SIG-M5 treated with dmso at 0.1 percent for 504 hours (cell line): Measurements from ENCODE around the gene MRRF.

ENCODE experiments used
- DNase-seq: peaks from one replicate; lab custom pipeline; 2025; ENCODE audit not compliant: unreplicated experiment; lab: John Stamatoyannopoulos, UW

MRRF gene, protein sequence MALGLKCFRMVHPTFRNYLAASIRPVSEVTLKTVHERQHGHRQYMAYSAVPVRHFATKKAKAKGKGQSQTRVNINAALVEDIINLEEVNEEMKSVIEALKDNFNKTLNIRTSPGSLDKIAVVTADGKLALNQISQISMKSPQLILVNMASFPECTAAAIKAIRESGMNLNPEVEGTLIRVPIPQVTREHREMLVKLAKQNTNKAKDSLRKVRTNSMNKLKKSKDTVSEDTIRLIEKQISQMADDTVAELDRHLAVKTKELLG

DNA sequence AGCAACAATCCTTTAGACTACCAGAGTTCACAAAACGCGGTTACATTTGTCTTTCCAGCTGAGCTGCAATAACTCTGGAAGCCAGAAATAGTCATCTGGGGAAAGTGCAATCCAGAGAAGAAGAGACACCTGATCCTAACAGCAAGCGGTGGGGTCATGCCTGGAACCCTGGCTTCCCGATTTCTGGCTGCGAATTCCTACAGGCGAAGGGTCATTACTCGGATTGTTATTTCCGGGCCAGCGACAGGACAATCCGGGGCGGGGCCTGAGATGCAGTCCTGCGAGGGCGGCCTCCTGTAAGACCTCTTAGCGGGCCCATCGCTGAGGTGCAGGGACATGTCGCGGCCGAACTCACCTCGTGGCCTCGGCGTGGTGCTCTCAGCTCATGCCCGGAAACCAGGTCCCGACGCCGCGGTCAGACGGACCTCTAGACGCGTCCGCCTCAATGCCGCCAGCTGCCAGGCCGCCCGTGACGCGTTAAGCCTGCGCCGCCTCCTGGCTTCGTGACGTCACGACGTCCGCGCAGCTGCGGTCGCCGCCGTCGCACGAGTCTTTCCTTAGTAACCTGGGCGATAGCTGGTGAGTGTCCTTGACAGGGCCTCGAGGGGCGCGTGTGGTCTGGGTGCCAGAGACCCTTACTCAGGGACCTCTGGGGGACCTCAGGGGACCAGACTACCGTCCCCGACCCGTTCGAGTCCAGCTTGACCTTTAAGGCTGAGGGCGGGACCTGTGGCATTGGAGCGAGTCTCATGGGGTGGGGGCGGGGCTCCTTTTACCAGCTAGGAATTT is at the start of gene MRRF, which contains the start of gene RBM18:
TSS of gene MRRF (plus strand) at position 523 of the 789 bp plus-strand sequence. CDS start 6,010 bp downstream, outside the sequence.
TSS of gene RBM18 (minus strand) at position 481 of the 789 bp plus-strand sequence. CDS start 3,348 bp downstream, outside the sequence.
- DNase-seq: peak; percentile 71

DNA sequence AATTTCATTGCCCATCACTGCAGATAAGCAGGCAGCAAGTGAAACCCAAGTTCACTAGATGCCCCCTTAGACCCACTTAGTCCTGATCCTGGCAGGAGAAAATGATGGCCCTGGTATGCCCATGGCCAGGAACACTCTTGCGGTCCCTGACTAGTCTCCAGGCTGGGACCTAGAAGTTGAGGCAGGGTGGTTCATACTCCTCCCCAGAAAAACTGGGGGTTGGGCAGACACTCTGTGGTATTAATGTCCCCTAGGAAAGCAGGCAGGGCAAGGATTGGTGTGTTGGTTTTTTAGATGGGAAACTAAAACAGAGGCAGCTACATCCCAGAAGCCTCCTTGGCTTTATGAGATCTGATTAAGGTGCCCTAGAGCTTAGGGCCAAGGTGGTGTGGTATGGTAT is 49.0 kb upstream of the MRRF start:
- no peak for DNase-seq

DNA sequence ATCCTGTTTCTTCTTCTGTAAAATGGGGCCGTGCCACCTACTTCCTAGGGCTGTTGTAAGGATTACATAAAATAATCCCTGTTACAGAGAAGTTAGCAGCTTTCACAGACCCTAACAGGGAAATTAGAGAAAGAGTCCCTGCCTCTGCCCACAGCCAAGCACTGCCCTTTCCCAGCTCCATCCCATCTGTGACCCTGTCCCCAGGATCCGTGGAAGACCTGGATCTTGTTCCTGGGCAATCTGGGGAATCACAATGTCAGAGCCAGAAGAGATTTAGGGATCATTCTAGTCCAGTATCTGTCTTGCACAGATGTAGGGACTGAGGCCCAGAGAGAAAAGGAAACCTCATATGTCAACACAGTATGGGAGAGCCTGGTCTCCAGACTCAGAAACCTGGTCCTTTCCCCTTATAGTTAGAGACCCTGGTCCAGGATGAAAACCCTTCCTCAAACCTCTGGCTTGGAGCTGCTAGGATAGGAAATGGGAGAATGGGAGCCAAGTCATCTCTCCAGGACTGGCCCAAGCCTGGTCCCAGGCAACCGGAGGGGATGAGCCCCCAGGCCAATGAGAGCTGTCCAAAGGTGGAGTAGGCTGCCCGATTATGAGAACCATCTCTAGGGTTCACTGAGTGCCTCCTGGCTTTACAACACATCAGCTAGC is 48.4 kb upstream of the MRRF start:
- DNase-seq: no peak

DNA sequence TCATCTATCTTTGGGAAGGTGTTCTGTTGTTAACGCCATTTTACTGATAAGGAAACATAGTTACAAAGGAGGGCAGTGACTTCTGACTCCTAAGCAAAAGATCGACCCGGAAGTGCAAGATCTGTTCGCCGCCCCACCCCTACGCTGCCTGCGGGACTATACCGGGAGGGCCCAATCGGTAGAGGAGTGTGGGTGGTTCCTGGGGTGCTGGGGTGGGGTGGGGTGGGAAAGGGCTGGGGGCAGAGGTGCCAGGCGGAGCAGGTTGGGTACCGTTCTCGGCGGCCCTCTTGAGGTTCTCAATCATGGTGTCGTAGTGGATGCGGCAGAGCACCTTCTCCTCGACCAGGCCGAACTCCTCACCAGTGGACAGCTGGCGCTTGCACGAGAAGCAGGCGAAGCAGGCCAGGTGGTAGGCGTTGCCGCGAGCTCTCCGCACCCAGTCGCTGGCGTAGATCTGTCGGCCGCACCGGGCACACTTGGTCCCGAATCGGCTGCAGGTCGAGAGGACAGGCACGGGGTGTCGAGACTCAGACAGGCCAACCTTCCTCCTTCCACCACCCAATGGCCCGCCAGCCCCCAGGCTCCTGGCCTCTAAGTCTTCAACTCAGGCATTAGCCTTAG is 47.8 kb upstream of the MRRF start:
- DNase-seq: no peak

DNA sequence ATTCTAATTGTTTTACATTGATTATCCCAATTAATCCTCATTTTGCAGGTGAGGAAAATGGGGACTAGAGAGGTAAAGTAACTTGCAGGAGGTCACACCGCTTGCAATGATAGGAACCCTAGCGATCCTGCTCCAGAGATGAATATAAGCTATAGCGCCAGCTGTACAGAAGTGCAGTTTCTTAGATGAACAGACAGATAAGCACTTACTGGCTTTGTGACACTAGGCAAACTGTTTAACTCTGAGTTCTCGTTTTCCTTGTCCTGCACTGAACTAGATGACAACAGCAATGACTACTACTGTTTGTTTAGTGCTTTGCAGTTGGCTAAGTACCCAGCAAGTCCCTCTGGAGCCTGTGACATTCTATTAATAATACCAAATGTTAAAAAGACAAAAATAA is 47.0 kb upstream of the MRRF start:
- DNase-seq: peak; percentile 37

DNA sequence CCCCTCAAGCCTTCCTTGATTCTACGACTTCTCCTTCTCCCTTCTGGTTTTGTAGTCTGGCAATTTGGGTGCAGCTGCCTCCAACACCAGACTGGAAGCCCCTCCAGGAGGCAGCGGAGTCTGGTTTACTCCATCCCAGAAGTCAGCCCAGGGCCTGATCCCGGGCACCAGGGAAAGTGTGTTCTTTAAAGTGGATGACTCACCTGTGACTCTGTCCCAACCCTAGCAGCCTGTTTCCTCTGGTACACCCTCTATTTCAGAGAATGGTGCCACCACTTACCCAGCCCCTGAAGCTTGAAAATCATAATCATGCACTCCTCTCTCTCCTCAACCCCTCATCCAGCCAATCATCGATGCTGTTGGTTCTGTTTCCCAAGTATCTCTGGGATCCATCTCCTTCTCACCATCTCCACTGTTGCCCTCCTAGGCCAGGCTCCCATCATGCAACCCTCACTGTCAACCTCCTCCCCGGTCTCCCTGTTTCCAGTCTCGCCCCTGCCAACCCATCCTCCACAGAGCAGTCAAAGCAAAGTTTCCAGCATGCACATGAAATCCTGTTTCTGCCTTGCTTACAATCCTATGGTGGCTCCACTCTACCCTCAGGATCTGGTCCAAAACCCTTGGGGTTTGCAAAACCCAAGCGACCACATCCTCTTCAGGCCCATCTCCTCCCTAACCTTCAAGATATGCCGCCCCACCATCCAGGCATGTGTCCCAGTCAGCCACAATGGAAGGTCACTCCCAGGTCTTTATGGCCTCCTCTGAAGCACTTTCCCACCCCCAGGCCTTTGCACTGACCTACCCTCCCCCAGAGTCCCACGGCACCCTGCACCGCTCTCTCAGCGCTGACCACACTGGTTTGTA is 46.4 kb upstream of the MRRF start:
- DNase-seq: no peak

DNA sequence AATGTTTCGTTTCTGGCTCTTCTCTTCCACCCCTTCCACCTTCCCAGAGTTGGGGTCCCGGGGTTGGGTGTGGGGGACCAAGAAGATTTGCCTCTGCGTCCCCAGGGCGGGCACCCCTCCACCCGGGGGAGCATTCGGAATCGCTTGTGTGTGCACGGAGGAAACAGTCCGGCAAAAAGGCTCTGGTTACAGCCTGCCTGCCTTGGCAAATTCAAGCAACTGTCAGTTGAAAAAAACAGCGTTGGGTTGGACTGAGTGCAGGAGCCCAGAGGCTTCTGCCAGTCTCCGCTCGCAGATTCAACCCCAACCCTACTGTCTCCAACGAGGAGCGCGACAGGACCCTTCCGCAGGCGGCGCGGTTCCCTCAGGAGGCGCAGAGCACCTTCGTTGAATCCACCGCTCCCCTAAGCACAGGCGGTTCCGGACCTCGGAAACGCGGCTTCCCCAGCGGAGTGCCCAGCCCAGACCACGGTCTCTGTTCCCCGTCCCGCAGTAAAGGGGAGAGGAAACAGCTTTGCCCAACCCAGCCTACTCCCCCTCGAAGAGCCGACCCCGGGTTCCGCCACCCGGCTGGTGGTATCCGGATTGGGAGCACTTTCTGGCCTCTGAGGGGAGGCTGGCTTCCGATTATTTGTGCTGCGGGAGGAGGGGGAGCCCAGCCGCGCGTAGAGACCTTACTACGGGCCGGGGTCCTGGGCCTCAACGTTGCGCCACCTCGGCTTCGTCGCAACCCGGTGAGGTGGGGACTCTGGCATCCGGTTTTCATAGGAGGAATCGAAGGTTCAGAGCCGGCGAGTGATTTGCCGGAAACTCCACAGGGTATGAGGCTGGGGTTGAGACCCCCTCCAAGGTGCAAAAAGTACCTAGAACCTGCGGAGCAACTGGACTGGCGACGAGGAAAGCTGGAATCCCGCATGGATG is 45.5 kb upstream of the MRRF start:
- no peak for DNase-seq

DNA sequence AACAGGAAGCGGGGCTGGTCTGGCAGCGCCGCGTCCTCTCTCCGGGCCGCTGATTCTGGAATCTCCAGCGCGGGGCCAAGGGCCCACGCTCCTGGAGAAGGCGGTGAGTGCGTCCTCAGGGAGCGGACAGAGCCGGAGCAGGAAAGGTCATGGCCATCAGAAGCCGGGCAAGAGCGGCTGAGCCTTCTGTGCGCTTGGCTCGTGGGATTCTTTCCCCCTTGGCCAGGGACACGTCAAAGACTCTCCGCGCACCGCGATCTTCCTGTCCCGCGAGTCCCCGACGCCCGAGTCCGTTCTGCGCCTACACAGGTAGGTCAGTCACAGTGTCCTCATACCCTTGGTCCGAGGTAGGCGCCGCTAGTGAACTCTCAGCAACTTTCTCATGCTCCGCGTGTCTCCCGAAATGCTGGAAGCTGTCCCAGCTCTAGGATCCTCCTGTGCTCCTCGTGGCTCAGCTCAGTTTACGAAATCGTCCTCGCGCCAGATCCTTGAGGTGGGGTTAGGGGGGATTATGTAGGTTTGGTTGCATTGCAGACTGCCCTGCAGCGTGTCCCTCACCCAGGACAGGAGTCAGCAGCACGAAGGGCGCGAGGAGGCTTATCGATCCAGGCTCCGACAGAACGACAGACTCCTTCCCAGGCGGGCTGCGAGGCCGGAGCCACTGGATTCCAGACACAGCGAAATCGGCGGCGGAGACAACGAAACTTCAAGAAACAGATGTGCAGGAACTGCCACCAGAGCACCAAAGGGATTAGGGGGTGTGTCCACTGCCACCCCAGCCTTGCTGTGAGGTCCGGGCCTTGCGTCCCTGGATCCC is 44.6 kb upstream of the MRRF start:
- no peak for DNase-seq

DNA sequence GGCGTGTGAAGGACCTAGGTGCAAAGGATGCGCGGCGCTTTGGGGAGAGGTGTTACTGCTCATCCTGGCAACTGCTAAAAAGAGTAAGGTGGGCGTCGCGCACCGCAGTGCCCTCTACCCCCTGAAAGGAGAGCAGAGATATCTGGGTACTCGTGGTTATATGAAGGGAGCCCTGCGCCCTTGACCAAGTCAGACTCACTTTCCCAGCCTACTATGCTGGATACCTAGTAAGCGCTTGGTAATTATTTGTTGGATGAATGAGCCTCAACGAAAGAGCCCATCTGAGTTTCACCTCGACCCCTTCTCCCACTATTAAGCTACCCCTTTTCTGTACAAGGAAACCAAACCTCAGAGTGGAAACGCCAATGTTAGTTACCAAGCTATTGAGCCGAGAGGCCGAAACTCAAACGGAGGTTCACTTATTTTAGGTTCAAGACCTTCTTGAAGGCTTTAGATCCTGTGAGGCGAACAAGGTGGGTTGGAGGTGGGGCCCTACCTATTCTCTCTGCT is 44.0 kb upstream of the MRRF start:
- no peak for DNase-seq

DNA sequence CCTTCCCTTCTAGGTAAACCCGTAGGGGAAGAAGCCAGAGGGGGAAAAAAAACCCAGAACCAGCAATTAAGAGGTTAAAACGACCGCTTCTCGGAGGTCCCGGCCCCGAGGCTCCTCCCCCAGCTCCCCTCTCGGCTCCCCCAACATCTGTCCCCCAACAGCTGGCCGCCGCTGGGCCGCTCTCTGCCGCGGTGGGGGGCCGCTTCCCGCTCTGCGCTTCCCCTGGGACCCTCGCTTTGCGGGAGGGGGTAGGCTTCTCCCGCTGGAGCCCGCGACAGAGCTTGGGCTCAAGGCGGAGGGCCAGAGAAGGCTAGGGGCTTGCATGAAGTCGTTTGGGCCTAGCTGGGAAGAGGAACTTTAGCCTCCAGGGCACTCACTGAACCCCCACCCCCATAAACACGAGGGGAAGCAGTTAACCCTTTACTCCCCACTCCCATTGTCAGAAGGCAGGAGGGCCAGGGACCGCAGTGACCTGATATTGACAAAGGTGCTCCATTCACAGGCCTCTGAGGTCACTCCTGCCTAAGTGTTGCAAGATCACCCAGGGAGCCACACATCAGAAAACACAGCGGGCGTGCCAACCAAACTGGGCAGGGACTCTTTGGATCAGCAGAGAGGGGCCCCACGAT is 43.4 kb upstream of the MRRF start:
- no peak for DNase-seq

DNA sequence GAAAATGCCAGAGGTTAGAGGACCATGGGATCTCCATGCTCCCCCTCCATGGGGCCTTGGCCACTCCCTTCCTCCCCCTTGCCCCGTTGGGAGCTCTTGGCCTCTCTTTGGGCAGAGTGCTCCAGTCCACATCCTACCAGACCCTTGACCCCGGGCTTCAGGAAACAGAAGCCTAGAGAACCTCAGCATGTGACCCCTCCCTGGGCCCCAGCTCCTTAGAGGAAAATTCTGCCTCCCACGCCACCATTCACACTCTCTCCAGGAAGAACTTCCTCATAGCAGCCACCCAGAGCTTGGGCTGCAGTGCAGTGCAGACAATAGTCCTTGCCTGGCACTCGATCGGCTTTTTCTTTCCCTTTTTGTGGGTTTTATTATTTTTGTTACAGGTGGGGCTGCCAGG is 41.9 kb upstream of the MRRF start:
- DNase-seq: no peak

DNA sequence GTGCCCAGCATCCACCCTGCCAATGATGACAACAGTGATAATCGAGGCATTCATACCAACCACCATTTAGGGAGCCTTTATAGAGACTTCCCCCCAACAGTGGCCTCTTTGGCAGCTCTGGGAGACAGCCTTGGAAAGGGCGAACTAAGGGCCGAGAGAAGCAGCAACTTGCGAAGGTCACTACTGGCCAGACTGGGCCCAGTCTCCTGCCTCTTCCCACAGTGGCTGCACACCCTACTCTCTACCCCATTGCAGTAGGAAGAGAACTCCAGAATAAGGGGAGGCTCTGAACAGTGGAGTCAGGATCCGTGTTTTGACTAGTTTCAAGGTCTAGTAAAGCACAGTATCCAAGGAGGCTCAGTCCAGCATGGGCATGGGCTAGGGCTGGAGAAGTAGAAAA is 41.2 kb upstream of the MRRF start:
- no peak for DNase-seq

DNA sequence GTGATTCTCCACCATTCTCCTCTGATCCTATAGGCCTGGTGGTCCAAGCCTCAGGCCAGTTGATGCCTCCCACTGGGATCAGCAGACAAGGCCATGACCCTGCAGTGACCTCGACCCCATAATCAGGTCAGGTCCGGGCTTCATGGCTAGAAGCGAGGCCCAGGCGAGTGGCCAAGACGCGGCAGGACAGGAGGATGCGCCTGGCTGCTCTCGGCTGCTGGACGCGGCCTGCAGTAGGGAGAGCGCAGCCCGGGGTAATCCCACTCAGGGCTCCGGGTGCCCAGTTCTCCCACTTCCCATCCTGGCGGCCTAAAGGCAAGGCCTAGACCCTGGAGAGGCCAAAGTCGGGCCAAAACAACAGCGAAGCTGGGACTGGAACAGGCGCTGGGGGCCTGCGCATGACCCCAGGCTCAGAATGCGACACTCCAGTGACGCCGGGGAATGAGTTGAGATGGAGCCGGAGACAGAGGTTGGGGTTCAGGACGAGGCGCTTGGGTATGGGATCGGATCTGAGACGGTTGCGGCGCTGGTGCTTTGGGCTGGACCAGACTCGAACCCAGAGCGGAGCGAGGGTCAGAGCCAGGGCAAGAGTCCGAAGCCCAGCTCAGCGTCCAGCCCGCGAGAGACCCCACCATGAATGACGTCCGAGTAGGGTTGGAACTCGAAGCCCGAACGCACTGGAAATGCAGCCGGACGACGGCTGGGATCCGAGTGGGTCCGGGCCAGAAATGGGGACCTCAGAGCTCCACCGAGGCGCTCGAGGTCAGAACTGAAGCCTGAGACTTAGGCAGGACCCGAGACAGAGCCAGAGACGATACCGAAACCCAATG is 39.2 kb upstream of the MRRF start:
- DNase-seq: no peak

DNA sequence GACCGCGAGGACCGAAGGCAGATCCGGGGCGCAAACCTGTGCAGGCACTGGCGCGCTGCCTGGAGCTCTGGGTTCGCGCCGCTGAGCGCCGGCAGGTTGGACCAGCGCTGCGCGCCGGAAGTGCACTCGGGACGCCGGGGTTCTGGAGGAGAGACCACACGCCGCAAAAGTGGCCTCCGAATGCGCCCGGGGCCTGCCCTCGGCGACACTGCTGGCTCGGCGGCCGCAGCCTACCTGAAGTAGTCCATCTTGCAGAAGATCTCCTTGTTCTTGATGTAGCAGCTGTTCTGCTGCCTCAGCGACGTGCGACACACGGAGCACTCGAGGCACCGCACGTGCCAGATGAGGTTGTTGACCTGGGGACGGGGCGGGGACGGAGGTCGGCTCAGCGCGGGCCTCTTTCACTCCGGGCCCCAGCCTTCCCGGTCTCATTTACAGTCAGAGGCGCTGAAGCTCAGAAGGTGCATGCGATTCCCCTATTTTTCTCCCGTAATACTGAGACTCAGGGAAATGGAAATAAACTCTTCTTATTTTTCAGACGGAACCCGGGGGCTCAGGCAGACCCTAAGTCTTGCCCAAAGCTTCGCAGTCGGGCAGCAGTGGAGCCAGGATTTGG is 38.4 kb upstream of the MRRF start:
- no peak for DNase-seq

DNA sequence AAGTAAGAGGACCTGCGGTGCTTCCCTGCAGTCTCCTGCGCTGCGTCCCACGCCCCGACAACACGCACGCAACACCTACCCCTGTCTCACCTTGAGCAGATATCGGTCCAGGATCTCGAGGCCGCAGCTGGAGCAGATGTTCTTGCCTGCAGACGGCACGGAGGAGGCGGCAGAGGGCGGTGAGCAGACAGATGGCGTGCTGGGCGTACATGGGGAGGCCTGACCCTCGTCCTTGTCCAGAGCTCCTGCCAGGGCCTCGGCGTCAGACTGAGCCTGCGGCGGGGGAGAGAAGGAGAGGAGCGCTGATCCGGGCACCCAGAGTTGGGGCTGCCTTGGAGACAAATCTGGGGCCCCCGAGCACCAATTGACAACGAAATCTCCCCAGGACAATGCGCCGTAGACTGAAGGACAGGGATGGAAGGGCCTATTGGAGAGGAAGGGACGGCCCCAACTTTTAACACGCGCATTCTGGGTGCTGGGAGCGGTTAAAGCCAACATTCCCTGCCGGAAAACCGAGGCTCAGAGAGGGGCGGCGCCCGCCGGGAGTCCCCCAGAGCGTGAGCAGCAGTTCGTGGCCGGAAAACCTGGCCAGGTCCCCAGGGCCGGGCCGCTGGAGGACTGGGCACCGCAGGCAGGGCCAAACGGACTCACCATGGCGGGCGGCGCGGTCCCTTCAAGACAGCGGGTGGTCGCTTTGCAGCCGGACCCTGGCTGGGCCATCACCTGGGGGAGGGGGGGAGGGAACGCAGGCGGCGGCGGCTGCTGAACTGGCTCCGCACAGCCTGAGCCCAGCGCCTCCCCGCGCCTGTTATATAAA is 37.7 kb upstream of the MRRF start:
- DNase-seq: no peak

DNA sequence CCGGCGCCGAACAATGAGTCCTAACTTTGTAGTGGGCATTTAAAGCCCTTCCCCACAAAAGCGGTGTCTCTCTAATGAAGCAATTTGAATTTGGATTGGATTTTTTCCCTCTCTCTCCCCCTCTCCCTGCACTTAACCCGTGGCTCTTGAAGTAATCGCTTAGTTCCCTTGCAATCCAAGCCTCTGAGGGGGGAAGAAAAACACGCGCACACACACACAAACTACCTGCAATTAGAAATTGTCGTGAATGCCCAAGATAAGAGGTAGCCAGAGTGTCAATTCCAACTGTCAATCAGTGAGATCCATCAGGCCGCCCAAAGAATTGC is 37.1 kb upstream of the MRRF start:
- DNase-seq: no peak
